ENCODE measurements around the gene GAS7.

- TF ChIP-seq CTCF (IDR thresholded peaks at IDR 0.05) (no peak), EP300 (IDR thresholded peaks at IDR 0.05) (no peak)
Observed at GRCh38 chr17:10151667-10152496, 46.5 kb downstream of the GAS7 start.
